Liver (tissue), 3 donors: ENCODE measurements around the gene MFSD11.

Experiments used
- CTCF ChIP-seq: fragments of 150-350 bp; IDR thresholded peaks from 2 replicates; pipeline ENCODE4 v1.5.1; 2017; ENCODE audit warnings: improper control_type of control experiment, low read depth, low read length; ENCODE audit not compliant: missing input control
- TAF1 ChIP-seq: conservative IDR thresholded peaks from 2 replicates; pipeline ENCODE4 v1.6.1; 2016; ENCODE audit warnings: antibody characterized with exemption, mild to moderate bottlenecking
- YY1 ChIP-seq: IDR thresholded peaks from 2 replicates; pipeline ENCODE4 v1.6.1; 2016; ENCODE audit warnings: antibody characterized with exemption, mild to moderate bottlenecking
- TF ChIP-seq, protein P1 (sequence below): IDR thresholded peaks from 2 replicates; pipeline ENCODE4 v1.6.1; 2016; ENCODE audit warnings: antibody characterized with exemption, mild to moderate bottlenecking
- TF ChIP-seq, protein P2 (sequence below): IDR thresholded peaks from 2 replicates; pipeline ENCODE4 v1.6.1; 2016; ENCODE audit warnings: antibody characterized with exemption
- donor health status: healthy.
- donor health status: healthy.

GRCh38 chr17:76827736-76828135 is 89.8 kb downstream of the MFSD11 start:
- TF ChIP-seq CTCF (no peak), TAF1 (no peak), YY1 (no peak)
- TF ChIP-seq, protein P1, sequence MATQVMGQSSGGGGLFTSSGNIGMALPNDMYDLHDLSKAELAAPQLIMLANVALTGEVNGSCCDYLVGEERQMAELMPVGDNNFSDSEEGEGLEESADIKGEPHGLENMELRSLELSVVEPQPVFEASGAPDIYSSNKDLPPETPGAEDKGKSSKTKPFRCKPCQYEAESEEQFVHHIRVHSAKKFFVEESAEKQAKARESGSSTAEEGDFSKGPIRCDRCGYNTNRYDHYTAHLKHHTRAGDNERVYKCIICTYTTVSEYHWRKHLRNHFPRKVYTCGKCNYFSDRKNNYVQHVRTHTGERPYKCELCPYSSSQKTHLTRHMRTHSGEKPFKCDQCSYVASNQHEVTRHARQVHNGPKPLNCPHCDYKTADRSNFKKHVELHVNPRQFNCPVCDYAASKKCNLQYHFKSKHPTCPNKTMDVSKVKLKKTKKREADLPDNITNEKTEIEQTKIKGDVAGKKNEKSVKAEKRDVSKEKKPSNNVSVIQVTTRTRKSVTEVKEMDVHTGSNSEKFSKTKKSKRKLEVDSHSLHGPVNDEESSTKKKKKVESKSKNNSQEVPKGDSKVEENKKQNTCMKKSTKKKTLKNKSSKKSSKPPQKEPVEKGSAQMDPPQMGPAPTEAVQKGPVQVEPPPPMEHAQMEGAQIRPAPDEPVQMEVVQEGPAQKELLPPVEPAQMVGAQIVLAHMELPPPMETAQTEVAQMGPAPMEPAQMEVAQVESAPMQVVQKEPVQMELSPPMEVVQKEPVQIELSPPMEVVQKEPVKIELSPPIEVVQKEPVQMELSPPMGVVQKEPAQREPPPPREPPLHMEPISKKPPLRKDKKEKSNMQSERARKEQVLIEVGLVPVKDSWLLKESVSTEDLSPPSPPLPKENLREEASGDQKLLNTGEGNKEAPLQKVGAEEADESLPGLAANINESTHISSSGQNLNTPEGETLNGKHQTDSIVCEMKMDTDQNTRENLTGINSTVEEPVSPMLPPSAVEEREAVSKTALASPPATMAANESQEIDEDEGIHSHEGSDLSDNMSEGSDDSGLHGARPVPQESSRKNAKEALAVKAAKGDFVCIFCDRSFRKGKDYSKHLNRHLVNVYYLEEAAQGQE, result no peak
- TF ChIP-seq, protein P2, sequence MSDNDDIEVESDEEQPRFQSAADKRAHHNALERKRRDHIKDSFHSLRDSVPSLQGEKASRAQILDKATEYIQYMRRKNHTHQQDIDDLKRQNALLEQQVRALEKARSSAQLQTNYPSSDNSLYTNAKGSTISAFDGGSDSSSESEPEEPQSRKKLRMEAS, result no peak
